ENCODE results near the gene CCDC81.
"Not testable (repeated sequence)": the region's sequence is repeated elsewhere in the genome, so short reads cannot be mapped to it uniquely, and the experiment has no call there.

CCDC81 gene

GRCh38 chr11:86388198-86388597 lies 13.5 kb downstream of the CCDC81 start:
- DNase-seq (ENCODE audit: low read depth): no peak

DNA sequence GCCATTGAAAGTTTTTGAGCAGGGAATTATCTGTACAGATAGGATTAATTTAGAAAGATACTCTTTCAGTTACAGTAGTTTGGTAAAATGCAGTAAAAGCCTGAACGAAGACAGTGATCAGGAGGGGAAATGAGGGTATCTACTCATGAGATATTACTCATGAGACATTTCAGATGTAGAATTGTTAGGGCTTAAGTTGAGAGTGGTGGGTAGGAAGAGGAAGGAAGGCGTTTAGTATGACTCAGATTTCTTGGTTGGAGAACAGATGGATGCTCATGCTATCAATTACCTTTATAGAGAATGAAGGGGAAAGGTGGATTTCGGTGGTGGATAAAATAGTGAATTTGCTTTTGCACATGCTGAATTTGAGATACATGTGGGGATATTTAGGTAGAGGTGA lies 15.8 kb downstream of the CCDC81 start:
- DNase-seq (ENCODE audit: low read depth): no peak

DNA sequence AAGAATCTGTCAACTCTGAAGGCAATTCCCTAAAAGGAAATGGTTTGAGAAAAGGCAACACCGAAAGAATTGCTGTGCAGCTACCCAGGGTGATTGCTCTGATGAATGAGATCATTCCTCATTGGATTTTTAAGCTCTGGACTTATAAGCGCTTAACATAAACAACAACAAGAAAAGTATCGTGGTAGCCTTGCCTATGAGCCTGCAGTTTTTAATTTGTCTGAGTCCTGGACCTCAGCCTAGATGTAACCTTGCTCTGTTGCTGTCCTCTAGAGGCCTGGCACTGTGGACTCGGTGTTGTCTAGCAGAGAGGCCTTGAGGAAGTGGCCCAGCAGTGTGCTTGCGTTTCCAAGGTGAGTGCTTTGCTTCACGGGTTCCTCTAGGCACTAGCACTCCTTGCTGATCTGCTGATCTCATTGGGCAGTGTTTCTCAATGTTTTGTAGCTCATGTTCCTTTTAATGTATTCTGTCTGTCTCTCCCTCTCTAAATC lies 20.4 kb downstream of the CCDC81 start:
- no peak for DNase-seq (ENCODE audit: low read depth)

DNA sequence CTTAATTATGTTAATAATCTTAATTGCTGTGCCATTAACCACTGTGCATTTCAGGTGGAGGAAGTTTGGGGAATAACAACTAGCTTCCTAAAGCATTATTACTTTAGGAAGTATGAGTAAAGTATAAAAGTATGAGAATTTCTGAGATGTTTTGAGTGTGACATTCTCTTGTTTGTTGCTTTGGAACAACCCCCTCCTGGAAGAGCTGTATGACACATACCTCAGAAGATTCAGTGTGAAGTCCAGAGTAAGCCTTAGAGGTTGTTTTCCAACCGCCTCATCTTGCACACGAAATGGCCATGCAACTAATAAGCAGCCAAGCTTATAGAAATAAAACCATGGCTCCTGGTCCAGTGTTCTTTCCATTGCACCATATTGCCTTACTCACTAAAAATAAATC lies 21.7 kb downstream of the CCDC81 start:
- no peak for DNase-seq (ENCODE audit: low read depth)

DNA sequence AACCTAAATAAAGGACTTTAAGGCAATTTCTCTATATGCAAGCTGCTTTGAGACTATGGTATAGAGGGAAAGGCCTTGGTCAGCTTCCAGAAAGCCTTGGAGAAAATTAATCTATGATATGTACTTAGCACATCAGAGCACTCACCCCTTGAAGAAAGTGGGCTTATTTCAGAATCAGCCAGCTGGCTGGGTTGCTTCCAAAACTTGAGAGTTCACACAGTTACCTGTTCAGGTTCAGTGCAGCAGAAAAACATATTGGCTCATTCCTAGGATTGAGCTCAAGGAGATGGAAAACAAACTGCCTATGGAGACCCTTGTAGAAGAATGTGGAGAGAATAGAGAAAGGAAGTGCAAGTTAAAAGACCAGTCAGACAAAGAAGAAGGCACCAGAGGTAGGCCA lies 22.7 kb downstream of the CCDC81 start:
- no peak for DNase-seq (ENCODE audit: low read depth)

- no peak for DNase-seq (ENCODE audit: low read depth)
These were observed 23.4 kb downstream of the CCDC81 start for GRCh38 chr11:86398106-86398505.

- no peak for DNase-seq (ENCODE audit: low read depth)
These were observed 28.8 kb downstream of the CCDC81 start for GRCh38 chr11:86403458-86403857.

- DNase-seq (ENCODE audit: low read depth): no peak
These were observed 34.2 kb downstream of the CCDC81 start for GRCh38 chr11:86408845-86409244.

DNA sequence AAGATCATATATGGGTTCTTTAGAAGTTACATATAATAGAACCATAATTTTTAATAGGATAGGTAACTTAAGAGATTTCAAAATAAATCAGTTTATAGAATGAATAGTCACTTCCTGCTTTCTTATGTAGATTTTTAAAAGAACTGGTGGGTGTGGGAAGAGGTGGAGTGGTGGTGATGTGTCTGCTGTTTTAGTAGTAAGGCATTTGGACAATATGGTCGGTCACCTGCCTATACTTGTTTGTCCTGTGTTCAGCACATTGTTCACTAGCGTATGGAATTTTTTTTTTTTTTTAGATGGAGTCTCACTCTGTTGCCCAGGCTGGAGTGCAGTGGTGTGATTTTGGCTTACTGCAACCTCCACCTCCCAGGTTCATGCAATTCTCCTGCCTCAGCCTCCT lies 39.3 kb downstream of the CCDC81 start:
- no peak for DNase-seq (ENCODE audit: low read depth)

DNA sequence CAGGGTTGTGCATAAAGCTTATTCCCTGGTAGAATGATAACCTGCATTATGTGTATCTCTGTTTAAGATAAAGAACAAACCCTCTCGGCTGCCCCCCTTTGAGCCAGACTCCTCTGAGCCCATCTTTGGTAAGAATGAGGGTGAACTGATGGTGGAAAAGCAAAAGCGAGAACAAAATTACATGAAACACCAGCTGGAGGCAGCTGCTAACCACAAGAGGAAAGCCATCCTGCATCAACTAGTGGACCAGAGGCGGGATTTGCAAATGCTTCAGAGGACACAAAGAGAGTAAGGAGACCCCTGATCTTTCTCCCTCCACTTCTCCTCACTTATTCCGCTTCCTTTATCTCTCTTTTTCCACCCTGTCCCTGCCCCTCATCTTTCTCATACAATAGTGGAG lies 40.3 kb downstream of the CCDC81 start:
- DNase-seq (ENCODE audit: low read depth): no peak

GRCh38 chr11:86416494-86416893 lies 41.8 kb downstream of the CCDC81 start:
- DNase-seq (ENCODE audit: low read depth): no peak

GRCh38 chr11:86416951-86417350 lies 42.3 kb downstream of the CCDC81 start:
- DNase-seq (ENCODE audit: low read depth): not testable (repeated sequence)

DNA sequence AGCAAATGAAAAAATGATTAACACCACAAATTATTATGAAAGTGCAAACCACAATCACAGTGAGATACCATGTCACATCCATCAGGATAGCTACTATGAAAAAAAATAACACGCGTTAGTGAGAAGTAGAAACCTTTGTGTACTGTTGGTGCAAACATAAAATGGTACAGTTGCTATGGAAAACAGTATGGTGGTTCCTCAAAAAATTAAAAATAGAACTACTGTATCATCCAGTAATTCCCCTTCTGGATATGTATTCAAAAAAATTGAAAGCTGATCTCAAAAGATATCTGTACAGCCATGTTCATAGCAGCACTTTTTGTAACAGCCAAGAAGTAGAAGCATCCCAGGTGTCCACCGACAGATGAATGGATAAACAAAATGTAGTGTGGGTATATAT lies 43.4 kb downstream of the CCDC81 start:
- DNase-seq (ENCODE audit: low read depth): no peak

- no peak for DNase-seq (ENCODE audit: low read depth)
These were observed 43.8 kb downstream of the CCDC81 start for GRCh38 chr11:86418513-86418912.

- no peak for DNase-seq (ENCODE audit: low read depth)
These were observed 44.2 kb downstream of the CCDC81 start for GRCh38 chr11:86418917-86419316.

GRCh38 chr11:86421946-86422345 lies 47.3 kb downstream of the CCDC81 start:
- DNase-seq (ENCODE audit: low read depth): no peak

DNA sequence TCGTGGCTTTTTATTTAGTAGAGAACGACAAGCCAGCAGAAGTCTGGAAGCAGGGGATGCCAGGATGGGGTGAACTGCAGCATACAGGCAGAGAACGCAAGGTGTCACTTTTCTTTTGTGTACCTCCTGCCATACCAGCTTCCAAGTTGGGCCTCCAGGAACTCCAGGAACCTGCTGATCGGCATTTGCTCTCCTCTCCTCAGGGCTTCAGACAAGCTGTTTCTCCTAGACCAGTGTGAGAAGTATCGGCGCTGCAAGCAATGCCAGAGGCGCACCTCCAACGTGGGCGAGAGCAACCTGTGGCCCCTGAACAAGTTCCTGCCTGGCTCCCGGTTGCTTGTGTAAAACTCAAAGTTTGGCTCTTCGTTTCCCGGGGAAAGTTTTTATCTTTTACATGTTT lies 47.7 kb downstream of the CCDC81 start:
- DNase-seq (ENCODE audit: low read depth): no peak

DNA sequence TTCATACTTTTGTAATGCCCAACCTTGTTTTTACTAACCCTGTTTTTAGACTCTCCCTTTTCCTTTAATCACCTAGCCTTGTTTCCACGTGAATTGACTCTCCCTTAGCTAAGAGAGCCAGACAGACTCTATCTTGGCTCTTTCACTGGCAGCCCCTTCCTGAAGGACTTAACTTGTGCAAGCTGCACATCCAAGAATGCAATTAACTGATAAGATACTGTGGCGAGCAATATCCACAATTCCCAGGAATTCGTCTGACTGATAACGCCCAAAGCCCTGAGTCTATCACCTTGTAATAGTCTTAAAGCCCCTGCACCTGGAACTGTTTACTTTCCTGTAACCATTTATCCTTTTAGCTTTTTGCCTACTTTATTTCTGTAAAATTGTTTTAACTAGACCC lies 48.8 kb downstream of the CCDC81 start:
- not testable (repeated sequence) for DNase-seq (ENCODE audit: low read depth)

- no peak for DNase-seq (ENCODE audit: low read depth)
These were observed 52.8 kb downstream of the CCDC81 start for GRCh38 chr11:86427441-86427840.

GRCh38 chr11:86431258-86431657 lies 56.6 kb downstream of the CCDC81 start:
- no peak for DNase-seq (ENCODE audit: low read depth)

DNA sequence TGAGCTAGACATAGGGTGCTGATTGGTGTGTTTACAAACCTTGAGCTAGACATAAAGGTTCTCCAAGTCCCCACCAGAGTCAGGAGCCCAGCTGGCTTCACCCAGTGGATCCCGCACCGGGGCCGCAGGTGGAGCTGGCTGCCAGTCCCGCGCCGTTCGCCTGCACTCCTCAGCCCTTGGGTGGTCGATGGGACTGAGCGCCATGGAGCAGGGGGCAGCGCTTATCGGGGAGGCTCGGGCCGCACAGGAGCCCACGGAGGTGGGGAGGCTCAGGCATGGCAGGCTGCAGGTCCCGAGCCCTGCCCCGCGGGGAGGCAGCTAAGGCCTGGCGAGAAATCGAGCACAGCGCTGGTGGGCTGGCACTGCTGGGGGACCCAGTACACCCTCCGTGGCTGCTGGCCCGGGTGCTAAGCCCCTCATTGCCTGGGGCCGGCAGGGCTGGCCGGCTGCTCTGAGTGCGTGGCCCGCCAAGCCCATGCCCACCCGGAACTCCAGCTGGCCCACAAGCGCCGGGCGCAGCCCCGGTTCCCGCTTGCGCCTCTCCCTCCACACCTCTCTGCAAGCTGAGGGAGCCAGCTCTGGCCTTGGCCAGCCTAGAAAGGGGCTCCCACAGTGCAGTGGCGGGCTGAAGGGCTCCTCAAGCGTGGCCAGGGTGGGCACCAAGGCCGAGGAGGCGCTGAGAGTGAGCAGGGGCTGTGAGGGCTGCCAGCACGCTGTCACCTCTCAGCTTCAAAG lies 58.8 kb downstream of the CCDC81 start:
- DNase-seq (ENCODE audit: low read depth): not testable (repeated sequence)

DNA sequence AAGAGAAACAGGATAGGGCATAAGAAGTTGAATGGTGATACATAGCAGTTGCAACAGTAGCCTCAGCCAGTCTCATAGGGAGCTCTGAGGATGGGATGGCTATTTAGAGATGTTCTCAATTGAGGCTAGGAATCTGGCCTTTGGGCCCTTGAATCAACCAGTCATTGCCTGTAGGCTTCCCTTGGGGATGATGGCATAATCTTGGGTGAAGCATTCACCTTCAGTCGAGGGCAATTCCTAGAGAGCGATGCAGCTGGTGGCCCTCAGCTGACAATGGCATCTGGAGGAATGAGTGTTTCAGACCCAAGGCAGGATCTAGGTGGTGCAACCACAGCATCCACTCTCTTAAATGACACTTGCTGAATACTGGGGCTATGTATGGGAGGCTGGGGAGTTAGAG lies 61.0 kb downstream of the CCDC81 start:
- no peak for DNase-seq (ENCODE audit: low read depth)

- DNase-seq (ENCODE audit: low read depth): no peak
These were observed 64.0 kb downstream of the CCDC81 start for GRCh38 chr11:86438685-86439084.

- no peak for DNase-seq (ENCODE audit: low read depth)
These were observed 65.6 kb downstream of the CCDC81 start for GRCh38 chr11:86440305-86440716.
